Endothelial cell of umbilical vein (primary cell): ENCODE results near the gene LRAT. TPM values are rescaled to one million over a fixed set of nuclear protein-coding genes. Genes with fewer than 3 reads are reported as not detected.

Experiments
- BruUV-seq: library from RNA; stranded (reverse); fragments of 400-500 nt; replicated peaks from 2 replicates; lab custom pipeline; 2021; lab: Mats Ljungman, UMichigan
- CTCF ChIA-PET: fragments of 300-600, 350-600 bp; sonication (Branson Sonifier 250); formaldehyde crosslinking; loops from one replicate; lab custom pipeline; 2021; ENCODE audit warnings: antibody characterized with exemption, inconsistent platforms; lab: Charles Lee
- POLR2A ChIA-PET: fragments of 300-600, 350-600 bp; sonication (Branson Sonifier 250); formaldehyde crosslinking; loops from one replicate; lab custom pipeline; 2021; ENCODE audit warnings: antibody characterized with exemption, inconsistent platforms; lab: Charles Lee
- DNase-seq: peaks from one replicate; pipeline ENCODE4 v3.0.0-alpha.2; 2011; ENCODE audit warnings: low read depth, low spot score
- FAIRE-seq: peaks from 2 replicates; lab custom pipeline; 2011; peaks lifted over from hg19 to GRCh38; lab: Jason Lieb, UNC
- H2AFZ ChIP-seq: 2 replicates; pipeline ENCODE4 v1.6.0; 2012; ENCODE audit warnings: low read depth, low read length, control low read depth, inconsistent platforms
- H3K27ac ChIP-seq: 2 replicates; pipeline ENCODE4 v1.5.1; 2011; ENCODE audit warnings: low read depth, mild to moderate bottlenecking, control low read depth, low read length, moderate library complexity; ENCODE audit not compliant: insufficient read depth
- H3K27me3 ChIP-seq, 2 experiments: 2 replicates each; pipeline versions ENCODE4 v1.6.0 to v1.6.1; 2011; ENCODE audit warnings: low read length in 2 of 2, mixed read lengths in 1 of 2; ENCODE audit not compliant: control insufficient read depth in 2 of 2, insufficient read depth in 2 of 2
- H3K36me3 ChIP-seq, 2 experiments: 2 replicates in 1 of 2; 3 replicates in 1 of 2; pipeline ENCODE4 v1.5.1; 2011; ENCODE audit warnings: low read length in 2 of 2, mild to moderate bottlenecking in 1 of 2, moderate library complexity in 1 of 2; ENCODE audit not compliant: control insufficient read depth in 2 of 2, insufficient read depth in 2 of 2; ENCODE audit errors: extremely low read depth in 1 of 2
- H3K4me1 ChIP-seq: 3 replicates; pipeline ENCODE4 v1.5.1; 2011; ENCODE audit warnings: mild to moderate bottlenecking, low read length; ENCODE audit not compliant: control insufficient read depth, insufficient read depth; ENCODE audit errors: extremely low read depth
- H3K4me2 ChIP-seq: 2 replicates; pipeline ENCODE4 v1.6.1; 2011; ENCODE audit warnings: low read length, control low read depth, mixed read lengths; ENCODE audit not compliant: insufficient read depth
- H3K4me3 ChIP-seq, 3 experiments: fragments of 200-600 bp in 1 of 3; sonication (generic), shearing (Covaris generic) in 1 of 3; replicated peaks in 1 of 3; 2 replicates each; pipeline ENCODE4 v1.5.1; 2011 to 2016; ENCODE audit warnings: control low read depth in 3 of 3, low read length in 3 of 3, mild to moderate bottlenecking in 2 of 3, inconsistent platforms in 1 of 3, low read depth in 1 of 3, moderate library complexity in 1 of 3; ENCODE audit not compliant: insufficient read depth in 1 of 3
- H3K79me2 ChIP-seq: 2 replicates; pipeline ENCODE4 v1.6.0; 2012; ENCODE audit warnings: low read length, inconsistent platforms; ENCODE audit not compliant: control insufficient read depth, insufficient read depth
- H3K9ac ChIP-seq: replicated peaks from 2 replicates; pipeline ENCODE3; 2011; ENCODE audit warnings: low read length, control low read depth; ENCODE audit not compliant: insufficient read depth; ENCODE audit errors: extremely low read depth
- H3K9me1 ChIP-seq: replicated peaks from 3 replicates; pipeline ENCODE4 v1.6.0; 2011; ENCODE audit warnings: mild to moderate bottlenecking, low read length; ENCODE audit not compliant: control insufficient read depth, insufficient read depth; ENCODE audit errors: extremely low read depth
- H3K9me3 ChIP-seq: replicated peaks from 2 replicates; pipeline ENCODE4 v1.5.1; 2012; ENCODE audit warnings: low read length, inconsistent platforms; ENCODE audit not compliant: control insufficient read depth, insufficient read depth
- H4K20me1 ChIP-seq: replicated peaks from 2 replicates; pipeline ENCODE3; 2011; ENCODE audit warnings: mild to moderate bottlenecking, low read length; ENCODE audit not compliant: control insufficient read depth, insufficient read depth; ENCODE audit errors: extremely low read depth
- CTCF ChIP-seq, 2 donors: IDR thresholded peaks; 1 replicate in 1 of 2; 2 replicates in 1 of 2; pipeline ENCODE4 v1.5.1; 2011; ENCODE audit warnings: low read length in 2 of 2, mild to moderate bottlenecking in 2 of 2, moderate library complexity in 2 of 2, control low read depth in 1 of 2, inconsistent platforms in 1 of 2, low read depth in 1 of 2; ENCODE audit not compliant: insufficient read depth in 1 of 2; ENCODE audit errors: extremely low read depth in 1 of 2
- GATA2 ChIP-seq: IDR thresholded peaks from 2 replicates; pipeline ENCODE4 v1.7.0; 2011; ENCODE audit warnings: low read depth, mild to moderate bottlenecking, moderate library complexity, mixed read lengths, low read length; ENCODE audit not compliant: insufficient read length, insufficient read depth
- MYC ChIP-seq: IDR thresholded peaks from one replicate; pipeline ENCODE4 v1.6.1; 2011; ENCODE audit warnings: mild to moderate bottlenecking, low read depth, low read length
- dilution Hi-C: fragments of 300-500 bp; cut with MboI; formaldehyde crosslinking; loops from one replicate; pipeline ENCODE4 v1.15.0; 2019; ENCODE audit warnings: low sequenced_read_pairs; ENCODE audit not compliant: extremely low pct_ligation_motif_present
- intact Hi-C: fragments of 100-400 bp; cut with micrococcal nuclease; formaldehyde crosslinking; loops from one replicate; pipeline ENCODE4 v1.10.0; 2022
- polyA plus RNA-seq, 4 experiments: library from polyadenylated mRNA; depleted of rRNA in 3 of 4; stranded (reverse) in 3 of 4; unstranded in 1 of 4; fragments of >200 nt; gene quantifications; 2 replicates each; pipeline versions ENCODE4 v1.2.1 to v1.2.3, GENCODE V29; 2011 to 2012; ENCODE audit warnings: missing spikeins in 1 of 4
- total RNA-seq: library from RNA; stranded (reverse); gene quantifications from 2 replicates; pipeline ENCODE4 v1.2.3, GENCODE V29; 2021

LRAT gene
- total and polyA plus RNA-seq, 2 donors (not counting 3 experiments of a cell fraction or from before 2014, with no cell fraction given), result not detected

GRCh38 chr4:154779362-154779947, 35.7 kb downstream of the LRAT start:
- H3K9me1 ChIP-seq, result no peaks in the 10 kb centered on the region
- BruUV-seq, result no TSS peak
- peaks cover 0 to 2% of the 10 kb centered on the region in 2 experiments for H3K27me3 ChIP-seq
- H3K9me3 ChIP-seq, result no peaks in the 10 kb centered on the region
- no peaks in the 10 kb centered on the region for H4K20me1 ChIP-seq
- ChIA-PET POLR2A (no interaction called here), CTCF (interaction anchor here (0.7 to 1.5 kb wide), 8 partner anchors 15 to 229 kb away, joined by 3 to 11 read pairs (median 6); partner anchors contain the start of gene PLRG1)
- no peaks in the 10 kb centered on the region for H3K4me1 ChIP-seq
- no peak overlapping the region for H3K27ac ChIP-seq
- no peak overlapping the region for H3K4me3 ChIP-seq
- no peak overlapping the region for H3K4me2 ChIP-seq
- dilution Hi-C loops (no loop called here), intact Hi-C loops (loop anchor here (1.0 to 5.0 kb wide), 2 partner anchors 152 to 227 kb away; no protein-coding TSS in a partner anchor)
- H3K36me3 ChIP-seq, result no peaks in the 10 kb centered on the region
- H2AFZ ChIP-seq, result no peak overlapping the region
- FAIRE-seq, result peak; percentile 66
- TF ChIP-seq MYC (no peak), GATA2 (no peak), CTCF (IDR thresholded peaks at IDR 0.05; ENCODE audit: extremely low read depth in 1 of 2, insufficient read depth in 1 of 2, low read depth in 1 of 2, low read length in 2 of 2) (peak; percentile 21 to 30)
- no peaks in the 10 kb centered on the region for H3K79me2 ChIP-seq
- H3K9ac ChIP-seq, result no peak overlapping the region
- DNase-seq, result peak; percentile 18
